Esophagus squamous epithelium (tissue), 5 donors: ENCODE results near the gene CDK5R2. TPM values are rescaled to one million over a fixed set of nuclear protein-coding genes. Genes with fewer than 3 reads are reported as not detected.

Experiments used
- DNase-seq: peaks from one replicate; lab custom pipeline; 2025; lab: John Stamatoyannopoulos, UW
- H3K27ac ChIP-seq, 4 donors: fragments of 200-600 bp; sonication (generic); one replicate each; pipeline ENCODE4 v1.5.1; 2016 to 2019; ENCODE audit warnings: mild to moderate bottlenecking in 1 of 4
- H3K27me3 ChIP-seq, 4 donors: fragments of 200-600 bp; sonication (generic); 1 replicate in 3 of 4; 2 replicates in 1 of 4; pipeline versions ENCODE4 v1.5.1 to v1.6.0; 2017 to 2021; ENCODE audit warnings: antibody characterized with exemption in 1 of 4
- H3K36me3 ChIP-seq, 3 donors: fragments of 200-600 bp; sonication (generic); one replicate each; pipeline ENCODE4 v1.5.1; 2016 to 2019
- H3K4me1 ChIP-seq, 3 donors: fragments of 200-600 bp; sonication (generic); one replicate each; pipeline ENCODE4 v1.5.1; 2017 to 2019
- H3K4me3 ChIP-seq, 4 donors: fragments of 200-600 bp; sonication (generic); 1 replicate in 3 of 4; 2 replicates in 1 of 4; pipeline ENCODE4 v1.5.1; 2016 to 2019; ENCODE audit warnings: mild to moderate bottlenecking in 2 of 4, moderate library complexity in 1 of 4
- H3K9me3 ChIP-seq, 3 donors: fragments of 200-600 bp; sonication (generic); one replicate each; pipeline ENCODE4 v1.5.1; 2016 to 2019
- CTCF ChIP-seq, 6 experiments: fragments of 450-650 bp in 4 of 6; fragments of 200-600 bp in 2 of 6; sonication (generic) in 2 of 6; IDR thresholded peaks; one replicate each; pipeline ENCODE4 v1.5.1; 2016 to 2019; ENCODE audit warnings: antibody characterized with exemption in 6 of 6, mild to moderate bottlenecking in 4 of 6, moderate library complexity in 4 of 6
- POLR2A ChIP-seq, 4 donors: fragments of 450-650 bp; IDR thresholded peaks; one replicate each; pipeline ENCODE4 v1.6.1; 2017; ENCODE audit warnings: antibody characterized with exemption in 4 of 4, mild to moderate bottlenecking in 4 of 4, moderate library complexity in 3 of 4
- WGBS, 2 donors: methylation state at CpG; one replicate each; pipeline ENCODE4 v1.1.5; 2018; 5-methylcytosine and 5-hydroxymethylcytosine counted together
- intact Hi-C: fragments of 100-400 bp; cut with DNase I; formaldehyde crosslinking; loops from one replicate; pipeline ENCODE4 v1.15.0; 2022
- total RNA-seq, 4 donors: library from RNA; depleted of rRNA; stranded (reverse); fragments of >200 nt; gene quantifications; one replicate each; pipeline ENCODE4 v1.1.0, GENCODE V29; 2016
- donor health status: DM: yes; HTN: yes; CAD: no.

Gene CDK5R2
- total RNA-seq, 4 donors from 2014 or later: not detected

DNA sequence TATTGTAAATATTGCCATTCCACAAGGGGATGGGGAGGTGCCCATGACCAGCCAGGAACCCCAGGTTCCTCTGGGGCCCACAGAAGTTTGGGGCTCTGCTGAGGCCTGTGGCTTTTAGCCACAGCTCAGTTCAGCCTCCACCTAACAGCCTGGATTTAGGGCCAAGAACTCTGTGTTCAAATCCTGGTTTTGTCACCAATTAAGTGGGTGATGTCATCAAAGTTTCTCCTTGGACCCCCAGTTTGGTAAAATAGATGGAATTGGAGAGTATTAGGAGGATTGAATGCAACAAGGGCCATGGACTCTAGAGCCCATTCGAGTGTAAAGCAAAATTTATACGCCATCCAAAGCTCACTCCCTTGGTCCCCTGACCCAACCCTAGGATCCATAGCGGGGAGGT, 28.7 kb downstream of the CDK5R2 start:
- TF ChIP-seq POLR2A (IDR thresholded peaks at IDR 0.05): no peak
- no peak for TF ChIP-seq CTCF (IDR thresholded peaks at IDR 0.05)
- WGBS, 2 donors: 31 to 53% methylated on average over 3 of the region's 3 CpGs
- intact Hi-C loops: no loop called here
- H3K4me1 ChIP-seq: peaks cover 17 to 29% (median 19%) of the 10 kb centered on the region in 3 donors
- DNase-seq: no peak
- no peak overlapping the region for H3K4me3 ChIP-seq
- H3K27ac ChIP-seq: no peak overlapping the region
- H3K36me3 ChIP-seq: no peaks in the 10 kb centered on the region
- H3K27me3 ChIP-seq: peaks cover 21 to 100% (median 71%) of the 10 kb centered on the region in 4 donors
- no peaks in the 10 kb centered on the region for H3K9me3 ChIP-seq

- TF ChIP-seq POLR2A (IDR thresholded peaks at IDR 0.05): no peak
- no peak for TF ChIP-seq CTCF (IDR thresholded peaks at IDR 0.05)
- H3K36me3 ChIP-seq: no peaks in the 10 kb centered on the region
- no peak overlapping the region for H3K27ac ChIP-seq
- WGBS, 2 donors: 29% methylated on average over 1 of the region's 2 CpGs; no CpG with 5 or more reads in 1 of the 2 donors
- H3K4me1 ChIP-seq: peaks cover 22 to 32% (median 24%) of the 10 kb centered on the region in 3 donors
- intact Hi-C loops: no loop called here
- no peaks in the 10 kb centered on the region for H3K9me3 ChIP-seq
- DNase-seq: no peak
- no peak overlapping the region for H3K4me3 ChIP-seq
- H3K27me3 ChIP-seq: peaks cover 20 to 100% (median 70%) of the 10 kb centered on the region in 4 donors
Observed at GRCh38 chr2:218988650-218989049, 29.2 kb downstream of the CDK5R2 start.

GRCh38 chr2:218990052-218990451, 30.6 kb downstream of the CDK5R2 start:
- intact Hi-C loops: no loop called here
- no peak overlapping the region for H3K4me3 ChIP-seq
- TF ChIP-seq POLR2A (IDR thresholded peaks at IDR 0.05): no peak
- no peak for TF ChIP-seq CTCF (IDR thresholded peaks at IDR 0.05)
- peaks cover 11 to 100% (median 71%) of the 10 kb centered on the region in 4 donors for H3K27me3 ChIP-seq
- no peak overlapping the region for H3K27ac ChIP-seq
- no peaks in the 10 kb centered on the region for H3K9me3 ChIP-seq
- peaks cover 15 to 25% (median 18%) of the 10 kb centered on the region in 3 donors for H3K4me1 ChIP-seq
- 19 to 38% methylated on average over 9 of the region's 9 CpGs for WGBS, 2 donors
- no peaks in the 10 kb centered on the region for H3K36me3 ChIP-seq
- no peak for DNase-seq

DNA sequence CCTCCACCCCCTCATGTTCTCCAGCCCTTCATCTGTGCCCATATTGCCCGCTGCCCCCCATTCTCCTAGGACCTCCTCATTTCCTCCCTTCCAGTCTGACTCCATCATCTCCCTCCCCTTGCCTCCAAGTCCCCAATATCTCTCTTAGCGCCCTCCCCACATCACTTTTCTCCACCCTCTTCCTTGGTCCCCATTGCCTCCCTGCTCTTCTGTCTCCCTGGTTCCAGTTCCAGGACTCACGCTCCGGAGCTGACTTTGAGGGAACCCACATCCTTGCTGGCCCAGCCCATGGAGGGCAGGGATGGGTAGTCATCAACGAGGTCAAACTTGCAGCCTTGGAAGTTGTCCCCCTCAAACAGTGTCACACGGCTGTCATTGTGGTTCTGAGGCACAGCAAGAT, 31.1 kb downstream of the CDK5R2 start:
- no peak for DNase-seq
- H3K27ac ChIP-seq: no peak overlapping the region

More for the DNA sequence above, 31.1 kb downstream of the CDK5R2 start:
- 12 to 14% methylated on average over 4 to 6 of the region's 6 CpGs for WGBS, 2 donors
- no peaks in the 10 kb centered on the region for H3K9me3 ChIP-seq
- H3K27me3 ChIP-seq: peaks cover 13 to 100% (median 73%) of the 10 kb centered on the region in 4 donors
- peaks cover 13 to 22% (median 15%) of the 10 kb centered on the region in 3 donors for H3K4me1 ChIP-seq
- intact Hi-C loops: no loop called here
- no peak overlapping the region for H3K4me3 ChIP-seq
- TF ChIP-seq POLR2A (IDR thresholded peaks at IDR 0.05) (no peak), CTCF (IDR thresholded peaks at IDR 0.05) (no peak)
- H3K36me3 ChIP-seq: no peaks in the 10 kb centered on the region
